Astrocyte of the cerebellum (primary cell): Measurements from ENCODE around the gene METTL26.

Experiments used
- DNase-seq: peaks from one replicate; pipeline ENCODE4 v3.0.0-alpha.2; 2011; ENCODE audit warnings: low read depth
- H3K4me3 ChIP-seq: 2 replicates; pipeline ENCODE4 v1.5.1; 2011; ENCODE audit warnings: mild to moderate bottlenecking, low read depth, low read length, moderate library complexity
- in situ Hi-C: cut with HindIII; loops from 2 replicates; pipeline ENCODE4 v1.10.0; 2017; ENCODE audit warnings: low sequenced_read_pairs
- TF ChIP-seq, protein P1 (sequence below): IDR thresholded peaks from 2 replicates; pipeline ENCODE4 v1.5.1; 2012; ENCODE audit warnings: low read length, low read depth, moderate library complexity, mild to moderate bottlenecking; ENCODE audit errors: missing control alignments

Gene METTL26

DNA sequence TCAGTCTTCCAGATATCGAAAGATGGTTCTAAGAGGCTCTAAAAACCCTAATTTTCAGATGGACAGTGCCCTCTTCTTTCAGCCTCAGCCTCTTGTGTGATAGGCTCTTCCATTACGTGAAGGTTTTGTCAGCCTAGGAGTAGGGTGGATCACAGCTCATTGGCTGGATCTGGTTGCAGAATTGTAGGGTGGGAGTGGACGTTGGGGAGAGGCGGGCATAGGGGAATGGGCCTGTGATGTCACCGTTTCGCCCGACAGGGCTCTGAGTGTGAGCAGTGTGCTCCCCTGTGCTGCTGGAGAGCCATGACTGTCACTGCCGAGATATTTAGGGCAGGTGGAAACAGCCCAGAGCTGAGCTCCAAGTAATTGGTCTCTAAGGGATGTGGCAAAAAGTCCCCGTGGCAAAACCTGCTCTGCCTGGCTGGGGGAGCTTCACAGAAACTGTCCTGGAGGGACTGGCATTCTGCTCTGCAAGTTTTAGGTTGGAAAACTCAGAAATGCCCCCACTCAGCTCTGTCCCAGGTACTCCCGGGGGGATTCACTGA lies 11.5 kb downstream of the METTL26 start:
- in situ Hi-C loops = no loop called here
- TF ChIP-seq, protein P1, sequence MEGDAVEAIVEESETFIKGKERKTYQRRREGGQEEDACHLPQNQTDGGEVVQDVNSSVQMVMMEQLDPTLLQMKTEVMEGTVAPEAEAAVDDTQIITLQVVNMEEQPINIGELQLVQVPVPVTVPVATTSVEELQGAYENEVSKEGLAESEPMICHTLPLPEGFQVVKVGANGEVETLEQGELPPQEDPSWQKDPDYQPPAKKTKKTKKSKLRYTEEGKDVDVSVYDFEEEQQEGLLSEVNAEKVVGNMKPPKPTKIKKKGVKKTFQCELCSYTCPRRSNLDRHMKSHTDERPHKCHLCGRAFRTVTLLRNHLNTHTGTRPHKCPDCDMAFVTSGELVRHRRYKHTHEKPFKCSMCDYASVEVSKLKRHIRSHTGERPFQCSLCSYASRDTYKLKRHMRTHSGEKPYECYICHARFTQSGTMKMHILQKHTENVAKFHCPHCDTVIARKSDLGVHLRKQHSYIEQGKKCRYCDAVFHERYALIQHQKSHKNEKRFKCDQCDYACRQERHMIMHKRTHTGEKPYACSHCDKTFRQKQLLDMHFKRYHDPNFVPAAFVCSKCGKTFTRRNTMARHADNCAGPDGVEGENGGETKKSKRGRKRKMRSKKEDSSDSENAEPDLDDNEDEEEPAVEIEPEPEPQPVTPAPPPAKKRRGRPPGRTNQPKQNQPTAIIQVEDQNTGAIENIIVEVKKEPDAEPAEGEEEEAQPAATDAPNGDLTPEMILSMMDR = no peak
- DNase-seq = no peak
- H3K4me3 ChIP-seq = no peak overlapping the region

DNA sequence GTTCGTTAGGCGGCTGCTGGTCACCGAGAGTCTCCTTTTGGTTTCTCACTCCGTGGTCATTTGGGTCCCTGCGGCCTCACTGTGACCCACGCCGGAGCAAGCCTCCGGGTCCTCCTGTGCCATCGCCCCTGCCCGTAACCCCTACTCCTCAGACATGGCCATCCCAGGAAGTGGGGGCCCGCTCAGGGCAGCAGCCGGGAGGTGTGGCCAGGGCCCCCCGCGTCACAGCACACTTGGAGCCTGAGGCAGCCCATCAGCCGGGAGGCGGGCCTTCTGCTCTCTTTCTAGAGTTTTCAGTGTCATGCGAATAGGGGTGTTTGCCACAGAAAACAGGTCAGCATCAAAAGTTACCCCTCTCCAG lies 13.2 kb downstream of the METTL26 start:
- in situ Hi-C loops = no loop called here

DNA sequence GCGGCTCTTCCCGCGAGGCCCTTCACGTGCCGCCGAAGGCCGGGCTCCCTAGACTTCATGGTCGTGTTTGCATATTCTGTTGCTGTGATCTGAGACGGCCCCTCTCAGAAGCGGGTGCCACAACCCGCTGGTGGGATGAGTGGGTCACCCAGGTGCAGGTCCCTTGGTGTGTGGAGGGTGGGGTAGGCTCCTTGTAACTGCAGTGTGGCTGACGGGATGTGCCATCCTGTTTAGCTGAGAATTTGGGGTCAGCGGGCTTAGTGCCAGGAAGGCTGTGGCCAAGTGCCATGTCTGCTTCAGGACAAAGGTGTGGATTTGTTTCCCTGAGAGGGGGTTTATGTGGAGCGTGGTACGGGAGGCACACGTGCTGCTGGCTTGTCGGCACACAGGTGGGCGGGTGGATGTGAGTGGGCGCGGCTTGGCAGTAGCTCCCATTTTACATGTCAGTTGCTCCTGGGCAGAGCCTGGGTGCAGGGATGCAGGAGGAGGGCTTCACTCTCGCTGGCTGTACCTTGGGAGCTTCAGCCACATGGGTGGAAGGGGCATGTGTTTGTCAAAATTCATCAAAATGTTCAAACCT lies 14.5 kb downstream of the METTL26 start:
- TF ChIP-seq, protein P1 = no peak
- in situ Hi-C loops = no loop called here
- no peak overlapping the region for H3K4me3 ChIP-seq
- no peak for DNase-seq

More for the DNA sequence above, 13.2 kb downstream of the METTL26 start:
- H3K4me3 ChIP-seq = no peak overlapping the region
- TF ChIP-seq, protein P1 = no peak
- no peak for DNase-seq

DNA sequence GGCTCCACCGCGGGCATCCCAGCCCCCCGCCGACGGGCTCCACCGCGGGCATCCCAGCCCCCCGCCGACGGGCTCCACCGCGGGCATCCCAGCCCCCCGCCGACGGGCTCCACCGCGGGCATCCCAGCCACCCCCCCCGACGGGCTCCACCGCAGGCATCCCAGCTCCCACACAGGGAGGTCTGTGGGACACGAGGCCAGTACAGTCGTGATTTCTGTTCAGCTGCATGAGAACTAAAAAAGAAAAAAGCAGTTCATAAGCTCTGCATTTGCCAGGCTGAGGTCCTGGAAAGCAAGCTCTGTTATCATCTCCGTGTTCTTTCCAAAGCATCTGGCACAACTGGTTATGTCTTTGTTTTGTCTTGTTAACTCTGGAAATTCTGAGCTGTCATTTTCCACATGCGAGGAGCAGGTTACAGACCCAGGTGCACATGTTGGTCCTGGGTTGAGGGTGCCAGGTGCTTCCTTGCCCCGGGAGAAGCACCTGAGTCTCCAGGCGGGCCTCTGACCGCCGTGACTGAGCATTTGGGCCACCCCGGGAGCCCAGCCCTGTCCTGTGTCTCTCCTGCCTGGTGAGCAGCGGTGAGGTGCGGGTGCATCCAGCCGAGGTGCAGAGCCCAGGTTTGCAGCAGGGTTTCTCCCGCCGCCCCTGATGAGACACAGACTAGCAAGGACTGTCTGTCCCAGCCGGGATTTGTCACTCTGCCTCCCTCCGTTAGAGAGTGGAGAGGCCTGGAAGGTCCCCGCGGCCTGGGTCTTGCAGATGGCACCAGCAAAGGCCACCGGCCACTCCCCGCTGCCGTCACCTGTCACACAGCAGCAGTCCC lies 15.2 kb downstream of the METTL26 start:
- TF ChIP-seq, protein P1 = no peak
- in situ Hi-C loops = no loop called here
- no peak for DNase-seq
- H3K4me3 ChIP-seq = no peak overlapping the region

DNA sequence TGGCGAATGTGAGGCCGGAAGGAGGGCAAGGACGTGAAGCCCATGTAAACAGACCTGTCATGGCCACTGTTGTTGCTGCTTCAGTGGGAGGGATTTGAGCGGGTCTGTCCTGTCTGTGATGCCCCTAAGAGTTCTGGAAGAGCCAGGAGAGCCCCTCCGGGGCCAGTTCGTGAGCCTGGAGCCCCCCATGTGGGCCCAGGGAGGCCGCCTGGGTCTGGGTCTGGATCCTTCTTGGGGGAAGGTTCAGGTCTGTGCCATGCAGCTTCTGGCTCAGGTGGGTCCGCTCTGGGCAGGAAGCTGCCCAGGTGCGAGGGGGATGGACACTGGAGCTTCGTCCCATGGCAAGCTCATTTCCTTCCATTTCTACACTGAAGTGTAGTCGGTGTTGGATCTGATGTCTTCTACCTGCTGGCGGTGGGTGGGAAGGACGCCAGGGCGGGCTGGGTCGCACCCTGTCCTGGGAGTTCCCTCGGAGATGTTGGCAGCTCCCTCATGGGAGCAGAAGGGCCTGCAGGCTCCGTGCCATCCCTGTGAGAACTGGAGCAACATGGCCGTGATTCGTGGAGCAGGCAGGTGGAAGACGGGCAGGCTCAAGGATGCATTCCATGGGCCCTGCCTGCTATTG lies 16.5 kb downstream of the METTL26 start:
- no peak overlapping the region for H3K4me3 ChIP-seq
- DNase-seq = no peak
- in situ Hi-C loops = no loop called here
- TF ChIP-seq, protein P1 = no peak

DNA sequence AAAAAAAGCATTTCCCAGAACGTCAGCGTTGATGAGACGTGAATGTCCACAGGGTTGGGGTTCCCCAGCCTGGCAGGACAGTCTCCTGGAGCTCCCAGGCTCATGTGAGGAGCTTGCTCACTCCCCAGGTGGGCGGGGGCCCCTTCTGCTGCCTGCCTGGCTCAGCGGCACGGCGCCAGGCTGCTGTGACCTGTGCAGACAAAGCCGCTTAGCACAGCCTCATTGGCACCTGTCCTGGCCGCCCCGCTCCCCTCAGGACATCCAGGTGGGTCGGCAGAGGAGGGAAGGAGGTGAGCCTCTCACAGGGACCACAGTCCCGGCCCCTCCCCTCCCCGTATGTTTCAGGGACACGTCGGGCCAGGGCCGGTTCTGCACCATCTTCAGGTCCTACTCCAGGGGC lies 18.2 kb downstream of the METTL26 start:
- TF ChIP-seq, protein P1 = no peak
- no peak overlapping the region for H3K4me3 ChIP-seq
- in situ Hi-C loops = no loop called here
- no peak for DNase-seq
